KOPT-K1 (cell line): ENCODE measurements around the gene SIGLEC12.
"Not testable (repeated sequence)": the region's sequence is repeated elsewhere in the genome, so short reads cannot be mapped to it uniquely, and the experiment has no call there.

Source experiments
- H3K27ac ChIP-seq: fragments of 200-600 bp; sonication (generic); 2 replicates; pipeline ENCODE4 v1.5.1; 2016; ENCODE audit warnings: antibody characterized with exemption, mild to moderate bottlenecking, low read depth, low read length; ENCODE audit not compliant: poor library complexity, severe bottlenecking
- H3K36me3 ChIP-seq: fragments of 200-600 bp; sonication (generic); 2 replicates; pipeline ENCODE4 v1.5.1; 2017; ENCODE audit warnings: antibody characterized with exemption, mild to moderate bottlenecking, low read length, moderate library complexity; ENCODE audit not compliant: insufficient read depth
- H3K9me3 ChIP-seq: fragments of 200-600 bp; sonication (generic); 2 replicates; pipeline ENCODE4 v1.5.1; 2017; ENCODE audit warnings: antibody characterized with exemption, low read length, mild to moderate bottlenecking; ENCODE audit not compliant: insufficient read depth, poor library complexity, severe bottlenecking

Gene SIGLEC12

DNA sequence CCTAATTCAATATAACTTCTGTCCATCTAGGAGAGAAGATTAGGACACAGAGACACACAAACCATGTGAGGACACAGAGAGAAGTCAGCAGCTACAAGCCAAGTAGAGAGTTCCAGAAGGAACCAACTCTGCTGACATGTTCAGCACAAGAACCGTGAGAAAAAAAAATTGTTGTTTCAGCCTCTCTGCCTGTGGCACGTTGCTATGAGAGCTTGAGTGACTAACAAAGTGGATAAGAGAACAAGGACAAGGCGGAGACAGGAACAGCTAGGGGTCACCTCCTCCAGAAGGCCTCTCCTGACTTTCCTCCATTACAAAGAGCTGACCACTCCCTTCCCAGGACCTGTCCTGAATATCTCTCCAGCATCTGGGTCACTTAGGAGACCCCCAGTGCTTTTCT is 5.6 kb upstream of the SIGLEC12 start:
- Histone ChIP-seq H3K36me3 (no peaks in the 10 kb centered on the region), H3K9me3 (peaks cover 10% of the 10 kb centered on the region), H3K27ac (no peak overlapping the region)

DNA sequence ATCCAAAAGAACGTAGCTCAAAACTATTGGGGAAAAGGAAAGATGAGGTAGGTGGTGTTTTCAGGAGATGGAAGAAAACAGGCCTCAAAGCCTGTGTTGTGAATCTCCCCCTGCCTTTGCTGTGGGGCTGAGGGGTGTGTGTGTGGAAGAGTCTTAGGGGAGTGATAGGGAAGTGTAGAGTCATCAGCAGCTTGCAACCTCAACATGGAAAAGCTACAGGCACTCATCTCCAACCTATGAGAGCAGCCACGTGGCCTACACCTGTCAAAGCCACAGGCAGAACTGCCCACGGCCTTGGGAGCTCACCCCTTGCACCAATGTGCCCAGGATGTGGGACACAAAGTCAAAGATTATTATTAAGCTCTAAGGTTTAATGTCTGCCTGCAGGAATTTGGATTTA is 4.3 kb upstream of the SIGLEC12 start:
- H3K9me3 ChIP-seq = peaks cover 10% of the 10 kb centered on the region
- H3K36me3 ChIP-seq = no peaks in the 10 kb centered on the region
- no peak overlapping the region for H3K27ac ChIP-seq

DNA sequence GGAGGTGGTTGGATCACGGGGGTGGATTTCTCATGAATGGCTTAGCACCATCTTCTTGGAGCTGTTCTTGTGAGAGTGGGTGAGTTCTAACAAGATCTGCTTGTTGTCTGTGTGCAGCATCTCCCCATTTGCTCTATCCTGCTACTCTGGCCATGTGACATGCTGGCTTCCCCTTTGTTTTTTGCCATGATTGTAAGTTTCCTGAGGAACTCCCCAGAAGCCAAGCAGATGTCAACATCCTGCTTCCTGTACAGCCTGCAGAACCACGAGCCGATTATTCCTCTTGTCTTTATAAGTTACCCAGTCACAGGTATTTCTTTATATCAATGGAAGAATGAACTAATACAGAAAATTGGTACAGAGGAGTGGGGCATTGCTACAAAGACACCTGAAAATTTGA is 2.3 kb upstream of the SIGLEC12 start:
- Histone ChIP-seq H3K36me3 (no peaks in the 10 kb centered on the region), H3K27ac (no peak overlapping the region)

DNA sequence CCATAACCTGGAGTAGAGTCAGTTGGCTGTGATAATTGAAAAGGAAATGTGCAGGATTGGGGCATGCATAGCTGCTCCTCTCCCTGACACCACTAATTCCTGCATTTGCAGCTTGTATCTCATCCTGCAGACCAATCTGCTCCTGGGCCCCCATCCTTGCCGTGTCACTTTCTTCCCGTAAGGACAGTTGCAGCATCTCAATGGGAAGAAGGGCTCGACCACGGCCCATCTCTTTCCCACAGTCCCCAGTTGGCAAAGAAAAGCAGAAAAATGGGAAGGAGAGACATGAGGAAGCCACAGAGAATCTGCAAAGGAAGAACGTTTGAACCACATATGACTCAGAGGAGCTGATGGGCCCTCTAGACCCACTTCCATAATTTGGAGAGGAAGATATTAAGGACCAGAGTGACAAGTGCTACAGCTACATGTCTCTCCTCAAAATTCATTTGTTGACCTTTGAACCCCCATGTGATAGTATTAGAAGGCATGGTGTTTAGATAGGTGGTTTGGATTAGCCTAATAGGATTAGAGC is 1.8 kb upstream of the SIGLEC12 start:
- Histone ChIP-seq H3K9me3 (peaks cover 10% of the 10 kb centered on the region), H3K27ac (no peak overlapping the region), H3K36me3 (no peaks in the 10 kb centered on the region)

More for the DNA sequence above, 2.3 kb upstream of the SIGLEC12 start:
- H3K9me3 ChIP-seq = peaks cover 10% of the 10 kb centered on the region

DNA sequence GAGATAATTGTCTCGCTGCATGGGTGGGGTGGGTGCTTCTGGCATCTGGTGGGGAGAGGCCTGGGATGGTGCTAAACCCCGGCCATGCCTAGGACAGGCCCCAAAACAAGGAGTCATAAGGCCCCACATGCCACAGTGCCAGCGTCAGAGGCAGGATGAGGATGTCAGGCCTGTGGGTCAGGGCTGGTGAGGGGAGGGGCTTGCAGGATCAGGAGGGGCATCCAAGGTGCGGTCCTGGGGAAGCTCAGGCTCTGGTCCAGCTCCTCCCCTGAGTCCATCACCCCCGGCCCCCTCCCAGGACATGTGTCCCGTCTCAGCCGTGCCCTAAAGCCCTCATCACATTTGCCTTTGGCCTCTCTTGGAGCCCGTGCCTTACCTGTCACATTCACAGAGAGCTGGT is 669 bp downstream of the SIGLEC12 start:
- Histone ChIP-seq H3K9me3 (peaks cover 10% of the 10 kb centered on the region), H3K27ac (peak overlapping the region; percentile 61)
- H3K36me3 ChIP-seq = not testable (repeated sequence)

DNA sequence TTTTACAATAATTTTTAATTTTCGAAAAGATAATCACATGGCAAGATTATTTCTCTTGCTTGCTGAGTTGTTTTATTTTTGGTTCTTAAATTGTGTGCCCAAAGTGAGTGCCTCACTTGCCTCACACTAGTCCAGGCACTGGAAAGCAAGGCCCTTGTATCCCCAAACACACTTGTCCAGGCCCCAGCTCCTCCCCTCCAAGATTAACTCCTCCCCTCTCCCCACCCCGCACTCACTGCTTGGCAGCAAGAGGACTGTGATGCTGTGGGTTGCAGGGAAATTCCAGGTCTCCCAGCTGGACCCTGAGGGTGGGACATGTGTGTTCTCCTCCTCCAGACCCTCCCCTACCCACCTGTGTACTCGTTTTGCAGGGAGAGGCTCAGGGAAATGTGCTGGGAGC is 3.9 kb downstream of the SIGLEC12 start:
- H3K27ac ChIP-seq = no peak overlapping the region
- no peaks in the 10 kb centered on the region for H3K36me3 ChIP-seq
- no peaks in the 10 kb centered on the region for H3K9me3 ChIP-seq

DNA sequence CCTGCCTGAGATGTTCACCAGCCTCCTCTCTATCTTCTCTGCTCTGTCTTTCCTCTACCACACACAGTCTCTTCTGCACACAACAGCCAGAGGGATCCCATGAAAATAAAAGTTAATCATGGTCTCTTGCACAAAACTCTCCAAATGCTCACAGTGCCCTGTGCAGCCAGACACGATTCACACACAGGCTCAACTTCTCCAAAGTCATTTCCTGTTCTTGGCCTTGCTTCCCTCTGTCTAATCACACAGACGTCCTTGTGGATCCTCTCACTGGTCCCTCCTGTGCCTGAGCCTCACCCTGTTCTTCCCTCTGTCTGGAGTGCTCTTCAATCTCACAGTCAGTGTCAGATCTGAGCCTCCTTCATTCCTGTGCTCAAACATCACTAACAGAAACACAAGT is 7.8 kb downstream of the SIGLEC12 start:
- no peak overlapping the region for H3K27ac ChIP-seq

DNA sequence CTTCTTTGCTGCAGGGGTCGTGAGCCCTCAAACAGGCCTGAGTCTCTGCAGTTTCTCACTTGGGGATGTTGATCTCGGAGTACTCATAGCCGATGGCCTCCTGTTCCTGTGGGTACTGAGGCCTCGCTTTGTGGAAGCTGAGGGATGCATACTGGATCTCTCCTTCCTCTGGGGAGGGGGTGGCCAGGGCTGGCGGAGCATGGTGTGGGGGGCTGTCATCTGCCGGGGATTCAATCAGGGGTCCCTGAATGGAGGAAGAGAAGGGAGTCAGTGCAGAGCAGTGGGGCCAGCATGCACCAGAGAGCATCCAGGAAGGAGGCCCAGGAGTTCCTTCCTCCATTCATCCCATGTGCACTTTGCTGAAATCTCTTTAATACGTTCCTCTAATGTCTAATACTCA is 10.0 kb downstream of the SIGLEC12 start:
- H3K36me3 ChIP-seq = no peaks in the 10 kb centered on the region
- no peak overlapping the region for H3K27ac ChIP-seq
- H3K9me3 ChIP-seq = no peaks in the 10 kb centered on the region

More for the DNA sequence above, 7.8 kb downstream of the SIGLEC12 start:
- no peaks in the 10 kb centered on the region for H3K9me3 ChIP-seq
- no peaks in the 10 kb centered on the region for H3K36me3 ChIP-seq

DNA sequence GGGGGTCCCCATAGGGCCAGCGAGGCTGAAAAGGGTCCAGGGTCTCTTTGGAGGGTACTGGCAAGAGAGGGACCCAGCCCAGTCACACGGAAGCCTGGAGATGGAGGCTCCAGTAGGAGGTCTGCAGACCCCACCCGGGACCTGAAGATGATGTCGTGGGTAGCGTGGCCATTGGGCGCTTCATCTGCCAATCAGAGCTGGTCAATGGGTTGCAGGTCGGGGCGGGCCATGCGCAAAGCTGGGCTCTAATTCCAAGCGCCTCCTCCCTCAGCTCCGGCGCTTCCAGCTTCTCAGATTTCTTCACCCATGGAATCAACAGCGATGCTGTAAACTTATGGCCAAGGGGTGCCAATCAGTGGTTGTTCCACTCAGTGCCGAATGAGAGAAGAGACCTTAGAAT is 10.9 kb downstream of the SIGLEC12 start:
- Histone ChIP-seq H3K36me3 (no peaks in the 10 kb centered on the region), H3K27ac (no peak overlapping the region), H3K9me3 (no peaks in the 10 kb centered on the region)

DNA sequence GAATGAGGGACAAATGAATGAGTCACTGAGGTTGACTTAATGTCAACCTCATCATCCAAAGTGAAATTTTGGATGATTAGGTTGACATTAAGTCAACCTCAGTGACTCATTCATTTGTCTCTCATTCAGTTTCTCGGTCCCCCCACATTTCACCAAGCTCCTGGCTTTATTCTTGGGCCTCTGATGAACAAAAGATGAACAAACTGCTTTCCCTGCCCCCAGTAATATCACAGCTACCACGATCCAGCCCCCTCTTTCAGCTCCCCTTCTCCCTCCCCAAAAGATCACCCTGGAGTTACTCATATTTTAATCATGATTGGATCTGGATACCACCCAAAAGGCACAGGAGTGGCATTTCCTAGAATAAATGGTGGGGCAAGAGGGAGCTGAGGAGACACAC is 12.5 kb downstream of the SIGLEC12 start:
- no peaks in the 10 kb centered on the region for H3K9me3 ChIP-seq
- H3K27ac ChIP-seq = no peak overlapping the region
- H3K36me3 ChIP-seq = no peaks in the 10 kb centered on the region

DNA sequence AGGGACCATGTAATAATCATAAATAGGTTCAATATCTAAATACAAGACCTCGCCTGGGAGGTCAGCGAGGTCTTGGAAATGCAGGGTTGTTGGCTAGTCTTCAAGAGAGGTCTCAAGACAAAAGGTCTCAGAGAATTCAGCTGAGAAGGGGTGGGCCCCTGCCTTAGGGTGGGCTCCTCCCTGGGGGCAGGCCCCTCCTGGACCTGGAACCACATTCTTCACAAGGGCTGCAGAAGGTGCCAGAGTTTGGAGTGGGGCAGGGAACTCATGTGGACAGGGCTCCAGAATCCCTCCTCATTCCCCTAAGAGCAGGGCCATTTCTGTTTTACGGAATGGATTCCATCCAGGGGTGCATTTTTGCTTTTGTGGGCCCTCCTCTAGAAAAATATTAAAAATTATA is 13.1 kb downstream of the SIGLEC12 start:
- Histone ChIP-seq H3K9me3 (no peaks in the 10 kb centered on the region), H3K27ac (no peak overlapping the region), H3K36me3 (no peaks in the 10 kb centered on the region)

DNA sequence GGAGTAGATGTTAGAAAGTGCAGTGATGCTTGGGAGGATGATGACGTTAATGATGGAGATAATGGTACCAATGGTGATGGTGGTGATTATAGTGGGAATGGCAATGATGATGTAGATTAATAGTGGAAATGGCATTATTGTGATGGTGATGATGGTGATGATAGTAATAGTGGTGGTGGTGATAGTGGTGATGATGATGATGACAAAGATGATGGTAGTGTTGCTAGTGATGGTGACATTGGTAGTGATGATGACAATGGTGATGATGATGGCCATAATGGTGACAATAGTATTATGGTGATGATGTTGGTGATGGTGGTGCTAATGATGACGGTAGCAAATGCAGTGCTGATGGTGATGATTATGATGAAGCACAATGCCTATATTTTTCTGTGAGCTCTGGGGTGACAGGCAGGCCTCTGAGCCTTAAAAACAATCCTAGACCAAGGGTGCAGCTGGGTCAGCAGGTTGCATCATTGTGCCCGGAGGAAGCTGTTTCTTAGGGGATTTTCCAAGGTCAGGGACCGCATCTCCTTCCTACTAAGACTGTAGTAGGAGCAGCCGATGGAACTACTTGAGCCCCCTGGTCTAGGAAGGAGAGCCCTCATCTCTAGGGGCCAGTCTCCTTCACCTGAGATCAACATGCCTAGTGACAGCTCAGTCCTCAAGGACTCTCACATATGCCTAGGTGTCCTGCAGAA is 15.5 kb downstream of the SIGLEC12 start:
- Histone ChIP-seq H3K36me3 (no peaks in the 10 kb centered on the region), H3K27ac (no peak overlapping the region), H3K9me3 (no peaks in the 10 kb centered on the region)

DNA sequence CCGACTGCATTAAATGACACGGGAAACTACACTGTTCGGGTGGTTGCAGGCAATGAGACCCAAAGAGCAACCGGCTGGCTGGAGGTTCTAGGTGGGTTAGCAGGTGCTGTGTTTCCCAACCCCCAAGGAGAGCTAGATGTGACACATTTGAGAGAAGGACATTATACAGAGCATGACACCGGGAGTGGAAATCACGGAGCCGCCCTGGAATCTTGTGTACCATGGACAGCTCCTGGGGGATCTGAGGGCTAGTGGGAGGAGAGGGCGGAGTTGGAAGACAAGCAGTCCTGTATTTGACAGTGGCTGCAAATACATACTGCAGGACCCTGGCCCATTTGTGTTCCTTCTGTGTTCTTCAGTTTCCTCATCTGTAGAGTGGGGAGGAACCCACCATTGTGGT is 21.0 kb downstream of the SIGLEC12 start:
- no peaks in the 10 kb centered on the region for H3K36me3 ChIP-seq

DNA sequence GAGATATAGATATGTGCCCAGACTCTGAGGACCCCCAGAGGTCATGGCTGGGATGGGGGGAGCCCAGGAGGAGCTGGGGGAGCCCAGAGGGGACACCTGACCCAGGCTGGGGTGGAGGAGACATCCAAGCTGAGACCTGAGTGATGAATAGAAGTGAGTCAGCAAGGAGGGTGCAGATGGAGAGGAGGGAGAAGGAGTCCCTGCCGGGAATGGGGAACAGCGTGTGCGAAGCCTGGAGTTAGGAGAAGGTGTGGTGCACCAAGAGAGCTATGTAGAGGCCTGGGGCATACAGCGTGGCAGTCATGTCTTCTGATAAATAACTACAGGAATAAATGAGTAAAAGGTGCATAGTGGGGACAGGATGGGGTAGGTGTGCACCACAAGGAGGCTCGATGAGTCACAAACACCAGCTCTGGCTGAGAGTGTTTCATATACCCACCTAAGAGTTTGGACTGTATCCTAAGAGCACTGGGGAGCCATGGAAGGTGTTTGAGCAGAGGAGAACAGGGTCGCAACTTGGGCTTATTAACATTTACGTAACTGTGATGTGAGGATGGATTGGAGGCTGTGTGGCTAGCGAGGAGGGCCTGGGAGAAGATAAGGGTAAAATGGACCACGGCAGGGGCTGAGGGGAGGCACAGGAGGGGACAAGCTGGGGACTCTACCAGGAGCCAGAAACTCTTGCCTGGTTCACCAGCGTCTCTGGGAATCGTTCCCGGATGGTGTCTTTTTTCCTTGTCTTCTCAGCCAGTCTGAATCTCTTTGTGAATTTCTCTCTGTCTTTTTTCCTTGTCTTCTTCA is 21.9 kb downstream of the SIGLEC12 start:
- Histone ChIP-seq H3K27ac (no peak overlapping the region), H3K9me3 (no peaks in the 10 kb centered on the region), H3K36me3 (no peaks in the 10 kb centered on the region)

More for the DNA sequence above, 21.0 kb downstream of the SIGLEC12 start:
- Histone ChIP-seq H3K27ac (no peak overlapping the region), H3K9me3 (no peaks in the 10 kb centered on the region)

DNA sequence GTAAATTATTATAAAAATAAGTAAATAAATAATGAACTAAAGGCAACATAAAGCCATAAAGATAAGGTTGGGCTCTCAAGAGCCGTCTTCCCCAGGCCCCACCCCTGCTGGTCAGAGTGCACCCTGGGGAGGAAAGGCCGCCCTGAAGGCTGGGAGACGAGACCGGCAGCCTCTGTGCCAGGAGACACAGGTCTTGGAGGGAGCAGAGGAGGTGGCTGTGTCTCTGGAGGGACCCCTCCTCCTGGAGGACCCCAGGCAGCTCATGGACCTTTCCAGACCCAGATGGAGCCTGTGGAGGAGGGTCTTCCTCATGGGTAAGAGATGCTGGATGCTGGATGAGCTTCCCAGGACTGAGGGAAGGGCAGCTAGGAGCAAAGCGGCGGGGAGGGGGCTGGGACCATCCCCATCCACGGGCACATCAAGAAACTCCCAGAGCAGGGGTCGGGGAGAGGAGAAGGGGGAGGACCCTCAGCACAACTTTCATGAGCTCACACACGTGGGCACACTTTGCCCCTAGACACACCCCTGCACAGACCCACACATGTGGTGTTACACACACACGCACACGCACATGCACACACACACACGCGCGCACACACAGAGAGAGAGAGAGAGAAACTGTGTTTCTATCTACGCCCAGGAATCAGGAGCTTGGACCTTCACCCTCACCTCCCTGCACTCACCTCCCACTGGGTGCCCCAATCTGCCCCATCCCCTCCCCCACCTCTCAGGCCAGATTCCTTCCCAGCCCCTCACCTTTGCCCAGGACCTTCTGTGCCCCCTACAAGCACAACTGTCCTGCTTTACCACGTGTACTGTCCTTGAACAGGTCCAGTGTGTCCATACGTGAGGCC is 23.0 kb downstream of the SIGLEC12 start, which contains the start of gene CEACAM18:
CEACAM18 (plus strand) TSS at position 159 of the 854 bp plus-strand sequence.
- no peaks in the 10 kb centered on the region for H3K36me3 ChIP-seq
- H3K27ac ChIP-seq = no peak within 1 kb of the TSS
- H3K9me3 ChIP-seq = no peaks in the 10 kb centered on the region
